OCI-LY3 (cell line): ENCODE measurements around the gene CHID1.

ENCODE experiments used
- H2AFZ ChIP-seq: fragments of 200-600, 300-600 bp; shearing (Covaris generic); 2 replicates; pipeline ENCODE4 v1.6.0; 2014; ENCODE audit warnings: antibody characterized with exemption, low read depth, low read length
- H3K27ac ChIP-seq: fragments of 200-600, 300-600 bp; sonication (generic); 2 replicates; pipeline ENCODE4 v1.5.1; 2014; ENCODE audit warnings: mild to moderate bottlenecking, low read length, moderate library complexity, mixed read lengths
- H3K27me3 ChIP-seq: fragments of 200-600, 300-600 bp; sonication (generic); 2 replicates; pipeline ENCODE4 v1.6.1; 2014; ENCODE audit warnings: low read depth, low read length, mixed read lengths
- H3K36me3 ChIP-seq: fragments of 200-600, 300-600 bp; sonication (generic); replicated peaks from 2 replicates; pipeline ENCODE3; 2014; ENCODE audit warnings: low read depth, low read length, mixed read lengths
- H3K4me1 ChIP-seq: fragments of 300-600, 200-600 bp; sonication (generic); 2 replicates; pipeline ENCODE4 v1.6.1; 2014; ENCODE audit warnings: low read length, mixed read lengths
- H3K4me2 ChIP-seq: fragments of 200-600, 300-600 bp; sonication (generic); 2 replicates; pipeline ENCODE4 v1.6.1; 2014; ENCODE audit warnings: low read length, mixed read lengths
- H3K4me3 ChIP-seq: fragments of 300-600, 200-600 bp; sonication (generic); 2 replicates; pipeline ENCODE4 v1.5.1; 2014; ENCODE audit warnings: antibody characterized with exemption, mild to moderate bottlenecking, low read length, moderate library complexity
- H3K79me2 ChIP-seq: fragments of 300-600, 200-600 bp; shearing (Covaris generic); 2 replicates; pipeline ENCODE4 v1.6.1; 2014; ENCODE audit warnings: mild to moderate bottlenecking, low read length, mixed read lengths
- H3K9ac ChIP-seq: fragments of 300-600, 200-600 bp; shearing (Covaris generic); 2 replicates; pipeline ENCODE4 v1.6.0; 2014; ENCODE audit warnings: mild to moderate bottlenecking, low read length, moderate library complexity
- H3K9me3 ChIP-seq: fragments of 200-600, 300-600 bp; shearing (Covaris generic); 2 replicates; pipeline ENCODE4 v1.6.1; 2014; ENCODE audit warnings: low read length, mixed read lengths; ENCODE audit not compliant: insufficient read depth
- H4K20me1 ChIP-seq: fragments of 200-600, 300-600 bp; sonication (generic); 2 replicates; pipeline ENCODE4 v1.6.1; 2016; ENCODE audit warnings: low read length, mixed read lengths; ENCODE audit not compliant: insufficient read depth
- EZH2phosphoT487 ChIP-seq: fragments of 200-600 bp; shearing (Covaris generic); IDR thresholded peaks from 2 replicates; pipeline ENCODE4 v1.6.1; 2018; ENCODE audit warnings: antibody characterized with exemption, mixed run types, low read depth
- TF ChIP-seq, protein P1 (sequence below): fragments of 200-600, 300-600 bp; sonication (generic); IDR thresholded peaks from 2 replicates; pipeline ENCODE4 v1.5.1; 2014; ENCODE audit warnings: antibody characterized with exemption, low read length, low read depth

CHID1 gene

DNA sequence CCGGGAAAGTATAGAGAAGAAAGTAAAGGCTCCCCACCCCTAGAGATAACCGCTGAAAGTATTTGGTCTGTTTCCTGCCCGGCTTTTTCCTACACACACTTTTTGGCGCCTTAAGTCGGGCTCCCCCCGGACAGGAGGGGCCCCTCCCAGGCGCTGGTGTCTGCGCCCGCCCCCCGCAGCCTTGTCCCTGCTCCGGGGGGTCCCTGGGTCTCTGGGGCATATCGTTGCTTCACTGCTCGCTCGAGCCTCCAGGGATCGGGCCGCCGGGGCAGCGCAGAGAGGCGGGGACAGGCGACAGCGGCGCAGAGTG is 83.8 kb downstream of the CHID1 start:
- Histone ChIP-seq H3K4me3 (peak overlapping the region; percentile 81), H3K27ac (peak overlapping the region; percentile 51), H2AFZ (no peak overlapping the region), H3K9me3 (no peaks in the 10 kb centered on the region), H3K27me3 (no peaks in the 10 kb centered on the region), H3K36me3 (peaks cover 9% of the 10 kb centered on the region), H3K4me2 (peak overlapping the region; percentile 92), H3K79me2 (no peaks in the 10 kb centered on the region), H4K20me1 (no peaks in the 10 kb centered on the region), H3K9ac (peak overlapping the region; percentile 76), H3K4me1 (peaks cover 35% of the 10 kb centered on the region)
- TF ChIP-seq, protein P1, sequence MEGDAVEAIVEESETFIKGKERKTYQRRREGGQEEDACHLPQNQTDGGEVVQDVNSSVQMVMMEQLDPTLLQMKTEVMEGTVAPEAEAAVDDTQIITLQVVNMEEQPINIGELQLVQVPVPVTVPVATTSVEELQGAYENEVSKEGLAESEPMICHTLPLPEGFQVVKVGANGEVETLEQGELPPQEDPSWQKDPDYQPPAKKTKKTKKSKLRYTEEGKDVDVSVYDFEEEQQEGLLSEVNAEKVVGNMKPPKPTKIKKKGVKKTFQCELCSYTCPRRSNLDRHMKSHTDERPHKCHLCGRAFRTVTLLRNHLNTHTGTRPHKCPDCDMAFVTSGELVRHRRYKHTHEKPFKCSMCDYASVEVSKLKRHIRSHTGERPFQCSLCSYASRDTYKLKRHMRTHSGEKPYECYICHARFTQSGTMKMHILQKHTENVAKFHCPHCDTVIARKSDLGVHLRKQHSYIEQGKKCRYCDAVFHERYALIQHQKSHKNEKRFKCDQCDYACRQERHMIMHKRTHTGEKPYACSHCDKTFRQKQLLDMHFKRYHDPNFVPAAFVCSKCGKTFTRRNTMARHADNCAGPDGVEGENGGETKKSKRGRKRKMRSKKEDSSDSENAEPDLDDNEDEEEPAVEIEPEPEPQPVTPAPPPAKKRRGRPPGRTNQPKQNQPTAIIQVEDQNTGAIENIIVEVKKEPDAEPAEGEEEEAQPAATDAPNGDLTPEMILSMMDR = no peak
- TF ChIP-seq EZH2phosphoT487 = no peak

DNA sequence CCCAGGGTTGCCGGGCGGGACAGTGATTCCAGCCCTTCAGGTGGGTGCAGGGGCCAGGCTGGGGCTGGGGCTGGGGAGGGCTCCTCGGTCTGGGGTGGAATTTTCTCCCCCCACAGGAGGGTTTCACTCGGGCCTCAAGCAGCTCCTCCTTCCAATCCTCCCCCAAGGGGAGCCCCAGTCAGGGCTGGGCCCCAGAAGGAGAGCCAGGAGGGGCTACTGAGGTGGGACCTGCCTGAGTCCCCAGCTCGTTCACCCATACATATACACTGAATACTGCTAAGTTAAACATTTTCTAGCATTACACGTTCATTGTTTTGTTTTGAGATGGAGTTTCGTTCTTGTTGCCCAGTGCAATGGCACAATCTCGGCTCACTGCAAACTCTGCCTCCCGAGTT is 84.4 kb downstream of the CHID1 start:
- no peaks in the 10 kb centered on the region for H3K27me3 ChIP-seq
- H2AFZ ChIP-seq = no peak overlapping the region
- H4K20me1 ChIP-seq = peaks cover 4% of the 10 kb centered on the region
- H3K9ac ChIP-seq = peak overlapping the region; percentile 76; the same call in 1 of the 2 replicates
- TF ChIP-seq, protein P1 = no peak
- TF ChIP-seq EZH2phosphoT487 = no peak
- peaks cover 11% of the 10 kb centered on the region for H3K36me3 ChIP-seq
- peak overlapping the region; percentile 92 for H3K4me2 ChIP-seq
- H3K4me1 ChIP-seq = peaks cover 34% of the 10 kb centered on the region
- H3K79me2 ChIP-seq = no peaks in the 10 kb centered on the region
- peak overlapping the region; percentile 81 for H3K4me3 ChIP-seq
- peak overlapping the region; percentile 51; the same call in 1 of the 2 replicates for H3K27ac ChIP-seq
- H3K9me3 ChIP-seq = no peaks in the 10 kb centered on the region

DNA sequence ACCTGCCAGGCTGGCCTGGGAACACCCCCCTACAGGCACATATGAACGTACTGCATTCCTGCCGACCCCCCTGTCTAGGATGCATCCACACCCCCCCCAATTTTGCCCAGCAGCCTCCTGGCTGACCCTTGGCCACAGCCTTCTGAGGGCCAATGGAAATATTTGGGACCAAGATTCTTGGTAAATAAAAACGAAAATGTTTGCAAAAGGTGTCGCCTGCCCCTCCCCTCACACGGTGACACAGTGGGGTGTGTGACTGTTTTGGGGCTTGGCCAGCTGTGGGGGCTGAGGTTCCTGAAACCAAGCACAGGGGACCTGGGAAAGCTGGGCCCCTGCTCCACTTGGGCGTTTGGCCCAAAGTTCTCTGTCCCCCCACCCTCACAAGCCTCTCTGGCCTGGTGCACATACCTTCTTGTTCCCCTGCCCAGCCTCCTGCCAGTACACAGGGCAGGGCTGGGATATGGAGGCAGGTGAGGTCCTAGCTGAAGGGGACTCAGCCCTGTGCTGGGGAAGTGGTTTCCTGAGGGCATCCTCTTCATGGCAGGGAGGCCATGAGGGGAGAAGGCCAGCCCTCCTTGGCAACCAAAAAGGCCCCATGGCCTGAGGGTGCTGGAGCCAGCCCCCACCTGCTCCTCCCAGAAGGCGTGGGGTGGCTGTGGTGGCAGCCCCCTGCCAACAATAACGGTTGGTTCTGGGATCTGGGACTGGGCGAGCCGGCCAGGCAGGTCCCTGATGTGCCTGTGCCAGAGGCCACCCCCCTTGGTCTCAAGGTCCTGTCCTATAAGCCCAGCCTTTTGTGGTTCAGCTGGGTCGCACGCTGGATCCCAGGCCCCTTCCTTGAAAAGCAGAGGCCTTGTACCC is 85.0 kb downstream of the CHID1 start:
- H3K27ac ChIP-seq = no peak overlapping the region

DNA sequence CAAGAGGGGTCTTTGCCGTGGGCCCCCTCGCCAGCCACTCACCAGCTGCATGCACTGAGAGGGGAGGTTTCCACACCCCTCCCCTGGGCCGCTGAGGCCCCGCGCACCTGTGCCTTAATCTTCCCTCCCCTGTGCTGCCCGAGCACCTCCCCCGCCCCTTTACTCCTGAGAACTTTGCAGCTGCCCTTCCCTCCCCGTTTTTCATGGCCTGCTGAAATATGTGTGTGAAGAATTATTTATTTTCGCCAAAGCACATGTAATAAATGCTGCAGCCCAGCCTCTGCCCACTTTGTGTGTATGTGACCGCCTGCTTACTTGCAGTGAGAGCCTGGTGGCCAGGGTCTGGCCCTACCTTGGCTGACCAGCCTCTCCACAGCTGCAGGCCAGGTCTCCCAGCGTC is 85.7 kb downstream of the CHID1 start:
- Histone ChIP-seq H3K4me1 (peaks cover 41% of the 10 kb centered on the region), H3K9me3 (no peaks in the 10 kb centered on the region), H3K4me3 (no peak overlapping the region), H3K27me3 (no peaks in the 10 kb centered on the region), H4K20me1 (peaks cover 16% of the 10 kb centered on the region), H3K27ac (no peak overlapping the region), H3K36me3 (peaks cover 11% of the 10 kb centered on the region), H3K4me2 (no peak overlapping the region), H3K9ac (no peak overlapping the region), H3K79me2 (peaks cover 11% of the 10 kb centered on the region; the same call in 1 of the 2 replicates), H2AFZ (no peak overlapping the region)
- TF ChIP-seq, protein P1 = no peak

More for the DNA sequence above, 85.0 kb downstream of the CHID1 start:
- Histone ChIP-seq H4K20me1 (peaks cover 11% of the 10 kb centered on the region), H3K36me3 (peaks cover 11% of the 10 kb centered on the region), H3K9me3 (no peaks in the 10 kb centered on the region), H3K4me2 (peak overlapping the region; percentile 92), H2AFZ (no peak overlapping the region), H3K79me2 (peaks cover 5% of the 10 kb centered on the region; the same call in 1 of the 2 replicates), H3K4me3 (peak overlapping the region; percentile 81), H3K27me3 (no peaks in the 10 kb centered on the region), H3K9ac (peak overlapping the region; percentile 76; the same call in 1 of the 2 replicates), H3K4me1 (peaks cover 39% of the 10 kb centered on the region)
- TF ChIP-seq EZH2phosphoT487 = no peak
- TF ChIP-seq, protein P1 = no peak
